ENCODE results near the gene OLFM1. TPM values are rescaled to one million over a fixed set of nuclear protein-coding genes. Genes with fewer than 3 reads are reported as not detected.

Gene OLFM1
- total RNA-seq, 1 donor from 2014 or later = 5.5 TPM

GRCh38 chr9:135081264-135081660 is 6.2 kb upstream of the OLFM1 start:
- Histone ChIP-seq H3K4me3 (ENCODE audit: insufficient read depth, low read depth, low read length) (no peak overlapping the region), H3K79me2 (ENCODE audit: insufficient read depth, low read length) (no peaks in the 10 kb centered on the region), H3K9ac (ENCODE audit: low read length) (no peak overlapping the region), H2AFZ (ENCODE audit: low read depth, low read length) (no peak overlapping the region), H3K27ac (ENCODE audit: low read depth, low read length) (no peak overlapping the region), H3K9me3 (ENCODE audit: insufficient read depth, low read depth, low read length) (no peaks in the 10 kb centered on the region), H3K4me1 (ENCODE audit: insufficient read depth, low read length) (no peaks in the 10 kb centered on the region), H3K4me2 (ENCODE audit: low read length) (no peak overlapping the region), H3K36me3 (ENCODE audit: insufficient read depth, low read length) (no peaks in the 10 kb centered on the region), H3K27me3 (ENCODE audit: insufficient read depth, low read length) (peaks cover 15% of the 10 kb centered on the region), H4K20me1 (ENCODE audit: insufficient read depth, low read length) (no peaks in the 10 kb centered on the region)
- Mint-ChIP-seq H3K4me1 (ENCODE audit: low read depth, unreplicated experiment) (peaks cover 1% of the 10 kb centered on the region), H3K9me3 (ENCODE audit: unreplicated experiment) (no peaks in the 10 kb centered on the region), H3K36me3 (ENCODE audit: low read depth, unreplicated experiment) (no peaks in the 10 kb centered on the region), H3K4me3 (ENCODE audit: unreplicated experiment) (no peak overlapping the region), H3K27me3 (ENCODE audit: low read depth, unreplicated experiment) (peaks cover 81% of the 10 kb centered on the region), H3K27ac (ENCODE audit: unreplicated experiment) (no peak overlapping the region)
- FAIRE-seq (no peak), DNase-seq (ENCODE audit: low read depth) (no peak)
- TF ChIP-seq EZH2 (IDR thresholded peaks at IDR 0.05; ENCODE audit: insufficient read depth, low read length) = no peak
- TF ChIP-seq, protein P1, sequence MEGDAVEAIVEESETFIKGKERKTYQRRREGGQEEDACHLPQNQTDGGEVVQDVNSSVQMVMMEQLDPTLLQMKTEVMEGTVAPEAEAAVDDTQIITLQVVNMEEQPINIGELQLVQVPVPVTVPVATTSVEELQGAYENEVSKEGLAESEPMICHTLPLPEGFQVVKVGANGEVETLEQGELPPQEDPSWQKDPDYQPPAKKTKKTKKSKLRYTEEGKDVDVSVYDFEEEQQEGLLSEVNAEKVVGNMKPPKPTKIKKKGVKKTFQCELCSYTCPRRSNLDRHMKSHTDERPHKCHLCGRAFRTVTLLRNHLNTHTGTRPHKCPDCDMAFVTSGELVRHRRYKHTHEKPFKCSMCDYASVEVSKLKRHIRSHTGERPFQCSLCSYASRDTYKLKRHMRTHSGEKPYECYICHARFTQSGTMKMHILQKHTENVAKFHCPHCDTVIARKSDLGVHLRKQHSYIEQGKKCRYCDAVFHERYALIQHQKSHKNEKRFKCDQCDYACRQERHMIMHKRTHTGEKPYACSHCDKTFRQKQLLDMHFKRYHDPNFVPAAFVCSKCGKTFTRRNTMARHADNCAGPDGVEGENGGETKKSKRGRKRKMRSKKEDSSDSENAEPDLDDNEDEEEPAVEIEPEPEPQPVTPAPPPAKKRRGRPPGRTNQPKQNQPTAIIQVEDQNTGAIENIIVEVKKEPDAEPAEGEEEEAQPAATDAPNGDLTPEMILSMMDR (IDR thresholded peaks at IDR 0.05; ENCODE audit: insufficient read depth, low read depth, low read length) = no peak

DNA sequence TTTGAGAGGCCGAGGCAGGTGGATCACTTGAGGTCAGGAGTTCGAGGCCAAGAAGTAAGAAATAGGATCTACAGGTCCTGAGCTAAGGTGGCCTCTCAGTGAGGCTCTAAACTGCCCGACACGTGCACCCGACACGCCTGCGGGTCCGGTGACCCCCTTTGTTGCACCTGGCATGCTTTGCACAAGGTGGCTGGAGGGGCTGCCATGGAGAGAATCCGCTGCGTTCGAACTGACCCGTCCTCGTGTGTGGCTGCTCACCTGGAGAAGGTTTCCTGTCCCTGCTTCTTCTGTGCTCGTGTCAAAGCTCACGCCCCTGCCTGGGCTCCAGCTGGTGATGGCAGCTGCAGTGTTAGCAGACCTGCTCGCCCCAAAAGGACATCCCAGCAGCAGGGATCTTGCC is 5.7 kb upstream of the OLFM1 start:
- FAIRE-seq (no peak), DNase-seq (ENCODE audit: low read depth) (no peak)
- Histone ChIP-seq H3K4me2 (ENCODE audit: low read length) (no peak overlapping the region), H3K4me3 (ENCODE audit: insufficient read depth, low read depth, low read length) (no peak overlapping the region), H3K4me1 (ENCODE audit: insufficient read depth, low read length) (no peaks in the 10 kb centered on the region), H3K9ac (ENCODE audit: low read length) (no peak overlapping the region), H3K79me2 (ENCODE audit: insufficient read depth, low read length) (no peaks in the 10 kb centered on the region), H3K27me3 (ENCODE audit: insufficient read depth, low read length) (peaks cover 16% of the 10 kb centered on the region), H3K36me3 (ENCODE audit: insufficient read depth, low read length) (no peaks in the 10 kb centered on the region), H3K9me3 (ENCODE audit: insufficient read depth, low read depth, low read length) (no peaks in the 10 kb centered on the region), H2AFZ (ENCODE audit: low read depth, low read length) (no peak overlapping the region), H4K20me1 (ENCODE audit: insufficient read depth, low read length) (no peaks in the 10 kb centered on the region), H3K27ac (ENCODE audit: low read depth, low read length) (no peak overlapping the region)
- H3K4me3 Mint-ChIP-seq (ENCODE audit: unreplicated experiment) = no peak overlapping the region
- H3K36me3 Mint-ChIP-seq (ENCODE audit: low read depth, unreplicated experiment) = no peaks in the 10 kb centered on the region
- TF ChIP-seq, protein P1 (IDR thresholded peaks at IDR 0.05; ENCODE audit: insufficient read depth, low read depth, low read length) = no peak
- no peak for TF ChIP-seq EZH2 (IDR thresholded peaks at IDR 0.05; ENCODE audit: insufficient read depth, low read length)
- no peaks in the 10 kb centered on the region for H3K9me3 Mint-ChIP-seq (ENCODE audit: unreplicated experiment)
- peaks cover 78% of the 10 kb centered on the region for H3K27me3 Mint-ChIP-seq (ENCODE audit: low read depth, unreplicated experiment)
- no peak overlapping the region for H3K27ac Mint-ChIP-seq (ENCODE audit: unreplicated experiment)
- H3K4me1 Mint-ChIP-seq (ENCODE audit: low read depth, unreplicated experiment) = peaks cover 1% of the 10 kb centered on the region

GRCh38 chr9:135082536-135082935 is 4.9 kb upstream of the OLFM1 start:
- no peak overlapping the region for H3K4me2 ChIP-seq (ENCODE audit: low read length)
- TF ChIP-seq, protein P1 (IDR thresholded peaks at IDR 0.05; ENCODE audit: insufficient read depth, low read depth, low read length) = no peak
- no peak for TF ChIP-seq EZH2 (IDR thresholded peaks at IDR 0.05; ENCODE audit: insufficient read depth, low read length)
- H3K9me3 Mint-ChIP-seq (ENCODE audit: unreplicated experiment) = no peaks in the 10 kb centered on the region
- H3K27ac Mint-ChIP-seq (ENCODE audit: unreplicated experiment) = no peak overlapping the region
- no peak overlapping the region for H3K9ac ChIP-seq (ENCODE audit: low read length)
- FAIRE-seq = no peak
- H3K4me3 ChIP-seq (ENCODE audit: insufficient read depth, low read depth, low read length) = no peak overlapping the region
- H3K27ac ChIP-seq (ENCODE audit: low read depth, low read length) = no peak overlapping the region
- no peaks in the 10 kb centered on the region for H3K36me3 ChIP-seq (ENCODE audit: insufficient read depth, low read length)
- H4K20me1 ChIP-seq (ENCODE audit: insufficient read depth, low read length) = no peaks in the 10 kb centered on the region
- H3K4me3 Mint-ChIP-seq (ENCODE audit: unreplicated experiment) = no peak overlapping the region
- no peak overlapping the region for H2AFZ ChIP-seq (ENCODE audit: low read depth, low read length)
- no peak for DNase-seq (ENCODE audit: low read depth)
- no peaks in the 10 kb centered on the region for H3K79me2 ChIP-seq (ENCODE audit: insufficient read depth, low read length)
- H3K4me1 ChIP-seq (ENCODE audit: insufficient read depth, low read length) = no peaks in the 10 kb centered on the region
- peaks cover 71% of the 10 kb centered on the region for H3K27me3 Mint-ChIP-seq (ENCODE audit: low read depth, unreplicated experiment)
- H3K27me3 ChIP-seq (ENCODE audit: insufficient read depth, low read length) = peaks cover 13% of the 10 kb centered on the region
- H3K9me3 ChIP-seq (ENCODE audit: insufficient read depth, low read depth, low read length) = no peaks in the 10 kb centered on the region
- H3K4me1 Mint-ChIP-seq (ENCODE audit: low read depth, unreplicated experiment) = peaks cover 1% of the 10 kb centered on the region
- no peaks in the 10 kb centered on the region for H3K36me3 Mint-ChIP-seq (ENCODE audit: low read depth, unreplicated experiment)

Data from astrocyte (in vitro differentiated cells and primary cell).